Hematopoietic multipotent progenitor cell treated with erythropoietin and hydrocortisone succinate and interleukin-3 and kit ligand, for 8 days (in vitro differentiated cells): ENCODE data around the gene PRRT1B.
"Not testable (repeated sequence)": the region's sequence is repeated elsewhere in the genome, so short reads cannot be mapped to it uniquely, and the experiment has no call there.

ENCODE experiments used
- DNase-seq: peaks from one replicate; pipeline ENCODE4 v3.0.0-alpha.2; 2015

PRRT1B gene

DNA sequence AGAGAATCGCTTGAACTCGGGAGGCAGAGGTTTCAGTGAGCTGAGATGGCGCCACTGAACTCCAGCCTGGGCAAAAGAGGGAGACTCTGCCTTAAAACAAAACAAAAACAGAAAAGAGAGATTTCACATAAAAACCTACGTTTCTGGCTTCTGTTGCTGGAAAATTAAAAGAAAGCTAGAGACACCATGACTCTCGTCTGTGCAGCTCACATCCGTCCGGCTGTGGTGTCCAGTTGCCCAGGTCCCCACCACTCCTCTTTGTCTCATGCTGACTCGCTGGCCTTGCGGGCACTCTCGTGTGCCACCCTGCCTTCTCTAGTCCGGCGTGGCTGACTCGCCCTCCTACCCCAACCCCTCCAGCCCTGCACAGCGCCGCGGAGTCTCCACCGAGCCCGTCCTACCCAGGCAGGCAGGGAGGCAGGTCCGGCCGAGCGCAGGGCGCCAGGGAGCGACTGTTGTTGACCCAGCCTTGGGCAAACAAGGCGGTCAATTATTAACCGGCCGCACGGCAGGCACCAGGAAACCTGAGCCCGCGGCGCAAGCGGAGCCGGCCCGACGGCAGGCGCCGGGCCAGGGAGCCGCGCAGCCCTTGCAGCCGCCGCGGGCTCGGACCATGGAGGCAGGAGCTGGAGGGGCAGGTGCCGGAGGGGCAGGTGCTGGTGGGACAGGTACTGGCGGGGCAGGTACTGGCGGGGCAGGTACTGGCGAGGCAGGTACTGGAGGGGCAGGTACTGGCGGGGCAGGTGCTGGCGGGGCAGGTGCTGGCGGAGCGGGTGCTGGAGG, at the start of gene PRRT1B:
TSS of gene PRRT1B (plus strand) at position 521 of the 783 bp plus-strand sequence. CDS start at position 614, 93 bp downstream.
- no peak for DNase-seq

DNA sequence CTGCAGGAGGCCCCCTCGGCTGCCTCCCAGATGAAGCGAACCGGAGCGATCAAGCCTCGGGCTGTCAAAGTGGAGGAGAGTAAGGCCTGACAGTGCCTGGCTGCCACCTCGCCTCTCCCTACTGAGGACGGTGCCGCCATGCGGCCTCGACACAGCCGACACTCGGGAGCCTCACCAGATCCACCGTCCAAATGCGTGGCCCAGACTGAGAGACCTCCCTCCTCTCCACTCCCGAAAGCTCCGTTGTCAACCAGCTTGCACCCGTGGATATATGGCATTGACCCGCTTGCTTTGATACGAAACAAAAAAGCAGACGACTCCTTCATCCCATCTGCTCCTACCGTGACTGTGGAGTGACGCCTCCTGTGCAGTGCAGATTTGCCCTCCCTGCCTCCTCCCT, 49.5 kb upstream of the PRRT1B start:
- no peak for DNase-seq

DNA sequence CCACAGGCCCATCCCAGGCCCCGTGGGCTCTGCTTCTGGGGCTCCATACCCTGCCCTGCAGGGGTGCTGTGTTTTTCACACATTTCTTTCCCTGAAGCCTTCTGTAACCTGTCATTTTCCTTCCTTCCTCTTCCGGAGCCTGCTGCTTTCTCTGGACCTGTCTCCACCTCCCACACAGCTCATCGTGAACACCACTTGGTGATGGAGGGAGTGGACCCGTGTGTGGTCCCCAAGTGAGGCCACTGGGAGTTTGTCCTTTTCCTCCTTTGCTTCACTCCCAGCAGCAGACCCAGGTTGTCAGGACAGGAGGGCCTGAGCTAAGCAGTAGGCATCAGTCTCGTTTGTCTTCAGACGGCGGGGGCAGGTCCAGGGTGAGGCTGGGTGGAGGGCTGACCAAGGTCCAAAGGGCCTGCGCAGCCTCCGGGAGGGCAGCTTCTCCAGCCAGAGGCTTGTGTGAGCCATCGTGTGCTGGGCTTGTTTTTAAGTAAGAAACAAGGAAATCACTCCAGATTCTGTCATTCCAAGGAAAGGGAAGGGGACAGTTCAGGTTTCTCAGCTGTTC, 48.4 kb upstream of the PRRT1B start:
- DNase-seq, result no peak

DNA sequence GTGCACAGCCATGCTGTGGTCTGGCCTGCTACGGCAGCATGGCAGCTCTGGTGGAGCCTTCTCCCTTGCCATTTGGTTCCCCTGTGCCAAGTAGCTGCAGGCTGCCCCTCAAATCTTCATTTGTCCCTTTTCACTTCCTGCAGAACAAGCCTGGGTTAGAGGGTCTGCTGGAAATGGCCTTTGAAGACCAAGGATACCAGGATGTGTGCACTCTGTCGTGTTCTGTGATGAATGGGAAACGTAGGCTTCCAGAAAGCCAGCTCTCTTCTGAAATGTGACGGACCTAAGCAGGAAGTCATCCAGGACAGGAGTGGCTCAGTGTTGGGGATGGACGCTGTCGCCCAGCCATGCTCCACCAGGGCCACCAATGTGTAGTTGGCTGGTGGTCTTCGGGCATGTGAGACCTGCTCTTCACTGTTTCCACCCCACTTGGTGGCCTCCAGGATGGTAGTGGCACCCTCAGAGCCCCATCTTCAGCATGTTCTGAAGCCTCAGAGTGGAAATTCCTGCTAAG, 46.0 kb upstream of the PRRT1B start:
- DNase-seq, result no peak

DNA sequence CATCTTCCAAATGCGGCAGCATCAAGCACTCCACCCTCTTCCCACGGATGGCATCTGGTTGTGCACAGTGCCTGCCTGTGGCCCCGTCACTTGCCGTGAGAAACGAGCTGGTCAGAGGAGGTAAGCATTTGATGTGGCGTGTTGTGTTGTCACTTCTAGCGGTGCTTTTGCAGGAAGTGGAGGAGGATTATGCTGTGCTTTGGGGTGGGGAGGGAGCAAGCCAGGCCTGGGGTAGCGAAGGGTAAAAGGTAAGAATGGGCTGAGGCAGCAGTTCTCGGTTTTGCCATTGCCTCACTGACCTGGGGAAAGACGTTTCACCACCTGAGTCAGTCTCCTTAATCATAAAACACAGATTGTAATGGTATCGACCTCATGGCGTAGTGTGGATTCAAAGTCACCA, 44.9 kb upstream of the PRRT1B start:
- no peak for DNase-seq

DNA sequence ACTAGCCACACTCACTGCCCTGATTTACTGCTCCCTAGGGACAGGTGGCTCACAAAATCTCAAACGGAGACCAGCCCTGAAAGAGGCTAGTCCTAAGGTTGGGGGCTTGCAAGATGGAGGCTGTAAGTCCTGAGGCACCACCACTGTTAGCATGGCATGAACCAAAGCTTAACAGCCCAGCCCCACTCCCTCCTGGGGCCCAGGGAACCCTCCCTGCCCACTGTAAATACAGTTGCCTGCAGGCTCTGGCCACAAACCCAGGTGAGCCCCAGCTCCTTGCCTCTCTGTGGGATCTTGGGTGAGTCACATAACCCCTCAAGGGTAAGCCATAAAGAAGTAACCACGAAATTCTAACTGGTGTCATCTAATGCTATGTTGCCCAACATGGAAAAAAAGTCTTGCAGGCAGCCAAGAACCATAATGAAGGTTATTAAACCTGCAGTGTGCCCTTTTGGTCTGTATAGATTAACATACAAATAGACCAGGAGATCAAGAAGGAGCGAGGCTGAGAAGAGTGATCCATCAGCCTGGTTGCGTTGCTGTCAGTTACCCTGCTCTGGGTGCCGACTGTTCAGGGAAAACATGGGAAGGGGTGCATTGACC, 44.3 kb upstream of the PRRT1B start:
- DNase-seq, result no peak

DNA sequence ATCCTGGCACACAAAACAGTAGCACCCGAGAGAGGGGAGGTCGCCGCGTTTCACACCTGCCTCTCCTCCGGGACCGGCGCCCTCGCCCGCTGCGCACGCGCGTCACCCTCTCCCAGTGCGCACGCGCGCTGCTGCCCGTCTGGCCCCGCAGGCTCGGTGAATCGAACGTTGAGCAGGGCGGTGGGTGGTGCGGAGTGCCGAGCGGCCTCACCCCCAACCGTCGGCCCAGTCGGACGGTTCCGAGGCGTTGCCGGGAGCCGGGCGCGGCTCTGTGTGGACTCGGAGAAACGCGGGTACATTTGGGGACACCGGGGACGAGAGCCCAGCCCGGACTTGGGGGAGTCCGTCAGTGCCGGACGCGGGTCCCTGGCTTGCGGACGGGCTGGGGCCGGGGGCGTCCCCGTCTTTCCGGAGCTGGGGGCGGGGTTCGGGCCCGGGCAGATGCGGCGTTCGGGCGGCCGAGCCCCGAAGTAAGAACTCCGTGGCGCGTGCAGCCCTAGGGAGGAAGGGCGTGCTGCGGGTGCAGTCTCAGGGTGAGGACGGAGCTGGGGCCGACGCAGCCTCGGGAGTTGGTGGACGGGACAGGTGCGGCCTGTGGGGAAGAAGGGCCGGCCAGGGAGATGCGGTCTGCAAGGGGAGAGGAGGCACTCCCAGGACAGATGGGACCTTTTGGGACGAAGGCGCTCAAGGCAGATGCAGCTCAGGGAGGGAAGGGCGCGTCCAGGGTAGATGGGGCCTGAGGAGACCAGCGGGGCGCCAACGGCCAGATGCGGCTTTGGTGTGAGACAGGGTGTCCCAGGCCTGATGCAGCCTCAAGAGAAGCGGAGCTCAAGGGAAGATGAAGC, 42.3 kb upstream of the PRRT1B start, which contains the start of gene POMT1:
TSS of gene POMT1 (plus strand) at position 138 of the 845 bp plus-strand sequence. CDS start 1,301 bp downstream, outside the sequence.
- peak; percentile 83 for DNase-seq

DNA sequence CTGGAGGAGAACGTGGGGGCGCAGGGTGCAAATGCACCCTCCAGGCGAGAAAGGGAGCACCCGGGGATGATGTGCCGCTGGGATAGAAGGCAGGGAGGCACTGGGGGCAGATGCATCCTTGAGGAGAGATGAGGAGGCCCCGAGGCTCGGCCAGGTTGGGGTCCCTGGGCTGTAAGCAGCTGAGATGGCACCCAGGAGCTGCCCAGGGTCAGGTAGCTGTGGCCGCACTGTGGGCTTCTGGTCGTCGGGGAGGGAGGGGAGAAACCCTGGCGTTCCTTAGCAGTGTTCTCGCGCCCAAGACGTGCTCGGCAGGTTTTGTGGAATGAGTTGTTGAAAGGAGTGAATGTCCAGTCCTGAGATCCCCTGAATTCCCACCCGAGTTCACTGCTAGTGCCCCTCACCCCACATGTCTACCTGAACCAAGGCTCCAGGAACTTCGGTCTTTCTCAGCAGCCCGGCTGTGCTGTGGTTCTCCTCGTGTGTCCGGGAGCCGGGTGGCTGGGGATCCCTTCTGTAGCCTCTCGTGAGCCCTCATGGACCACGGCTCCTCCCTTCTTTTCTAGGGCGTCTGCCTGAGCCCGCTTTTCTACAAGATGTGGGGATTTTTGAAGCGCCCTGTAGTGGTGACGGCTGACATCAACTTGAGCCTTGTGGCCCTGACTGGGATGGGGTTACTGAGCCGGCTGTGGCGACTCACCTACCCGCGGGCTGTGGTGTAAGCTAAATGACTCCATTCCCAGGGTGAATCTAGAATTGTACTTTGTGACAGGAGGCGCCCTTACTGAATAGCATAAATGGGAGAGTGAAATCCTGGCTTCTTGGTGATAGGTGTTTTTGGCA, 41.5 kb upstream of the PRRT1B start:
- DNase-seq, result peak; percentile 35

DNA sequence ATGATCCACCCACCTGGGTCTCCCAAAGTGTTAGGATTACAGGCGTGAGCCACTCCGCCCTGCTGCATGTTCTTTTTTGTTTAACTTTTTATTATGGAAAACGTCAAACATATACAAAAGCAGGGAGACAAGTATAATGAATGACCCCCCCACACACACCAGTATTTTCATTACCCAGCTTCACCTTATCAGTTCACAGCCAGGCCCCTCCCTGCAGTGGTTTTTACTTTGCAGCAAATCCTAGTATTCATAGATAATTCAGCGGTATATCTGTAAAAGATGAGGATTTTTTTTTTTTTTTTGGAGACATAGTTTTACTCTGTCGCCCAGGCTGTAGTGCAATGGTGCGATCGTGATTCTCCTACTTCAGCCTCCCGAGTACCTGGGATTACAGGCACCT, 40.3 kb upstream of the PRRT1B start:
- DNase-seq, result peak; percentile 68

DNA sequence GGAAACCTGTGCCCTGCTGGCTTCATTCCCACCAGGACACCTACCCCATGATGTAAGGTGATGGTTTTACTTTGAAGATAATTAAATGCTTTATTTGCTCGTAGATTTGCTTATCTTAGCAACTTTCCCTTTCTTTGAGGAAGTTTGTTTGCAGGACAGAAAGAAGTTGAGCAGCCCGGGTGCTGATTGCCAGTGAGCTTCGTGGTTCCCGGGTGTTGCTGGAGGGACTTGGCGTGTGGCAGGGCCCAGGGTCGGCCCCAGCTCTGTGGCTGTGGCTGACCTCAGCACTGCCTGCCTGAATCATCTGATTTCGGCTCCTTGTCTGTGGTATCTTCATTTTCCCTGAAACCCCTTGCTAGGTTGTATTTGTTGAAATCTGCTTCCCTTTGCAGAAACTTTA, 33.9 kb upstream of the PRRT1B start:
- DNase-seq, result no peak

DNA sequence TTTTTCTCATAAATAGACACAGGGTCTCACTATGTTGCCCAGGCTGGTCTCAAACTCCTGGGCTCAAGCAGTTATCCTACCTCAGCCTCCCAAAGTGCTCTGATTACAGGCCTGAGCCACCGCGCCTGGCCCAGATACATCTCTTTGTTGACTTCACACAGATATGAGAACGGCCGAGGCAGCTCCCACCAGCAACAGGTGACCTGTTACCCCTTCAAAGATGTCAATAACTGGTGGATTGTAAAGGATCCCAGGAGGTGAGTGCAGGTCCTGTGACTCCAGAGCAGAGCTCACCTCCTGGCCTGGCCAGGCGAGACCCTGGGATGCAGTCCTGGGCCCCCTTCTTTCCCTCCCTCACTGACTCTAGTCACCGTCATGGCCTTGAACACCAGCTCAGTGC, 33.4 kb upstream of the PRRT1B start:
- no peak for DNase-seq

DNA sequence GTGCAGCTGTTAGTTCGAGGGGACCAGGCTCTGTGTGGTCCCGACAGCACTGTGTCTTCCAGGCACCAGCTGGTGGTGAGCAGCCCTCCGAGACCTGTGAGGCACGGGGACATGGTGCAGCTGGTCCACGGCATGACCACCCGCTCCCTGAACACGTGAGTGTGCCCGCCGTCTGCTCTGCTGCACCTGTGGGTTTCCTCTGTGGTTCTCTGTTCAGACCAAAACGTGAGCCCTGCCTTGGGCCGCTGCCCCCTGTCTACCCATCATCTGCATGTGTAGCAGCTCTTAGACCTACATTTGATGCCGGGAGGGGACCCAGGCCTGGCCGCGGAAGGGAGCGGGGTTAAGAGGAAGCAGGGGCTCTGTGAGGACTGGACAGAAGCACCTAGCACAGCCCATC, 32.1 kb upstream of the PRRT1B start:
- DNase-seq, result no peak

DNA sequence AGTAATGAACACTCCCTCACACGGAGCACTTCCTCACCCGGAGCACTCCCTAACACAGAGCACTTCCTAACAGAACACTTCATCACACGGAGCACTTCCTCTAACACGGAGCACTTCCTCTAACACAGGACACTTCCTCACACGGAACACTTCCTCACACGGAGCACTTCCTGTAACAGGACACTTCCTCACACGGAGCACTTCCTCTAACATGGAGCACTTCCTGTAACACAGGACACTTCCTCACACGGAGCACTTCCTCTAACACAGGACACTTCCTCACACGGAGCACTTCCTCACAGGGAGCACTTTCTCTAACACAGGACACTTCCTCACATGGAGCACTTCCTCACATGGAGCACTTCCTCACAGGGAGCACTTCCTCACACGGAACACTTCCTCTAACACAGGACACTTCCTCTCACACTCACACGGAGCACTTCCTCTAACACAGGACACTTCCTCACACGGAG, 29.7 kb upstream of the PRRT1B start:
- not testable (repeated sequence) for DNase-seq

DNA sequence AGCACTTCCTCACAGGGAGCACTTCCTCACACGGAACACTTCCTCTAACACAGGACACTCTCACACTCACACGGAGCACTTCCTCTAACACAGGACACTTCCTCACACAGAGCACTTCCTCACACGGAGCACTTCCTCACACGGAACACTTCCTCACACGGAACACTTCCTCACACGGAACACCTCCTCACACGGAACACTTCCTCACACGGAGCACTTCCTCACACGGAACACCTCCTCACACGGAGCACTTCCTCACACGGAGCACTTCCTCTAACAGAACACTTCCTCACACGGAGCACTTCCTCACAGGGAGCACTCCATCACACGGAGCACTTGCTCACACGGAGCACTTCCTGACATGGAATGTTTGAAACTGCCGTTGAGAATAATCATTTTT, 29.2 kb upstream of the PRRT1B start:
- no peak for DNase-seq

DNA sequence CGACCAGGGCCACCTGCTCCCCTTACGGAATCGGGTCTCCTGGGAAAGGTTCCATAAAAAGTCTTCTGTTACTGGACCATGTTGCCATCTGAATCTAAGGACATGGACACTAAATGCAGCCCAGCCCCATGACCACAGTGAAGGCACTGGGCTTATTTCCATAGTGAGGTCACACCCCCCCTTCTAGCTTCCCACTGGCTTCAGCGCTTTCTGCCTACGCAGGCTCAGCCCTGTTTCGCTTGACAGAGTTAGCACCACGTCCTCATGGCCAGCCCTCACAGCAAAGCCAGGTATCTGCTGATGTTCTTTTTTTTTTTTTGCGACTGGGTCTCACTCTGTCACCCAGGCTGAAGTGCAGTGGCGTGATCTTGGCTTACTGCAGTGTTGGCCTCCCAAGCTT, 28.4 kb upstream of the PRRT1B start:
- DNase-seq, result no peak

DNA sequence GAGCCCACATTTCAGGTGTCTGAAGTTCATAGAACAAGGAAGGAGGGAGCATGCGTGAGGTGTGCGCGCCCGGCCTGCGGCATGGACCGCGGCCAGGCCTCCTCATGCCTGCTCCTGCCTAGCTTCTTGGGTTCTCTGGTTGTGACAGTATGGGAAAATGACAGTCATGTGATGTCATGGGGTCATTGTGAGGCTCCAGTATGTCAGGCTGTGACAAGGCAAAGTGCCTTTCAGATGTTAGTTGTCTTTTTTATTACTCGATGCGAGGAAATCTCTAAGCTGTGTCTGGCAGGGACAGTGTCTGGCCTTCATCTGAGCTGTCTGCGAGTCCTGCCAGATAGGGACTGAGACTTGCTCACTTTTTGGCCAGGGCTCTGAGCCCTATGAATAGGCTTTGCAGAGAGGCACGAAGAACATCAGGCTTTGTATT, 27.5 kb upstream of the PRRT1B start:
- no peak for DNase-seq

DNA sequence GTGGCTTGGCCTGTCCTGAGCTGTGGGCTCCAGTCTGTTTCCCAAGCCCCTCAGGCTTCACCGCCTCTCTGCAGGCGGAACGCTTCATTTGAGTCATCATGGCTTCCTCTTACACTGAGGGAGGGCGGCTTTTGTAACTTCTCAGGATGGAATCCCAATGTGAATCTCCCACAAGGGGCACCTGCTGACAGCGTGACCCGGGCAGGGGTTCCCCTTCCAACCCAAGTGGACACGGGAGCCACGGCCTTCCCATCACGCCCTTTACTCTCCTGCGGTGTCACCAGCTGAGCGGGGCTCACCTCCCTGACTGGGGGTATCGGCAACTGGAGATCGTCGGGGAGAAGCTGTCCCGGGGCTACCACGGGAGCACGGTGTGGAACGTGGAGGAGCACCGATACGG, 26.8 kb upstream of the PRRT1B start:
- DNase-seq, result no peak

DNA sequence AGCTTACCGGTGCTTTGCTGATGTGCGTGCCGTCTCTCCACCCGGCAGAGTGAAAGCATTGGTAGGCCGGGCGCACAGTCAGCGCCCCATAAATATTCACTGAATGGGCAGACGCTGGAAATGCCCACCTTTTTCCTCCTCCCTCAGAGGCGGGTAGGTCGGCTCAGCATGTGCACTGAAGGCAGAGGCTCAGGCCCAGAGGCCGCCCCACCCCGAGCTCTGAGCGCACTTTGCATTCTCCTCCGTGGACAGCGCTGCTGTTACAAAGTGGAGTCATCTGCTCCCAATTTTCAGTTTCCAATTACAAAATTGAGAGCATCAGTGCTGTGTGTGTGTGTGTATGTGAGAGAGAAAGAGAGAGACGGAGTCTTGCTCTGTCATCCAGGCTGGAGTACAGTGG, 24.8 kb upstream of the PRRT1B start:
- no peak for DNase-seq

DNA sequence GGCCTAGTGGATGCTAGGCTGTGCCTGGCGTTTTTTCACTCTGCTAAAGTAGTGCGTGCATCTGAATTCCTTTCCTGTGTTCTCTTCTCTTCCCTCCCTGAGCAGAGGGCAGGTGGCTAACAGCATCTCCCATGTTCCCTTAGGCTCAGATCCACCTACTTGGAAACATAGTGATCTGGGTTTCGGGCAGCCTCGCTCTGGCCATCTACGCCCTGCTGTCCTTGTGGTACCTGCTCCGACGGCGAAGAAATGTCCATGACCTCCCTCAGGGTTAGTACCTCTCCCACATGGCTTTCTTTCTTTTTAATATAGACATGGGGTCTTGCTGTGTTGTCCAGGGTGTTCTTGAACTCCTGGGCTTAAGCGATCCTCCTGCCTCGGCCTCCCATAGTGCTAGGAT, 24.1 kb upstream of the PRRT1B start:
- no peak for DNase-seq

DNA sequence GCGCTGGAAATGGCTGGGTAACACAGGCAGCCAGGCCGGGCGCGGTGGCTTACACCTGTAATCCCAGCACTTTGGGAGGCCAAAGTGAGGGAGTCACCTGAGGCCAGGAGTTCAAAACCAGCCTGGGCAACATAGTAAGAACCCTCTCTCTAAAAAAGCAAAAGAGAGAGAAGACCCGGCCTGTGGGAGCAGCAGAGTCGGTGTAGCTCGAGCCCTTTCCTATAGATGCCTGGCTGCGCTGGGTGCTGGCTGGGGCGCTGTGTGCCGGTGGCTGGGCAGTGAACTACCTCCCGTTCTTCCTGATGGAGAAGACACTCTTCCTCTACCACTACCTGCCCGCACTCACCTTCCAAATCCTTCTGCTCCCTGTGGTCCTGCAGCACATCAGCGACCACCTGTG, 23.5 kb upstream of the PRRT1B start:
- no peak for DNase-seq

DNA sequence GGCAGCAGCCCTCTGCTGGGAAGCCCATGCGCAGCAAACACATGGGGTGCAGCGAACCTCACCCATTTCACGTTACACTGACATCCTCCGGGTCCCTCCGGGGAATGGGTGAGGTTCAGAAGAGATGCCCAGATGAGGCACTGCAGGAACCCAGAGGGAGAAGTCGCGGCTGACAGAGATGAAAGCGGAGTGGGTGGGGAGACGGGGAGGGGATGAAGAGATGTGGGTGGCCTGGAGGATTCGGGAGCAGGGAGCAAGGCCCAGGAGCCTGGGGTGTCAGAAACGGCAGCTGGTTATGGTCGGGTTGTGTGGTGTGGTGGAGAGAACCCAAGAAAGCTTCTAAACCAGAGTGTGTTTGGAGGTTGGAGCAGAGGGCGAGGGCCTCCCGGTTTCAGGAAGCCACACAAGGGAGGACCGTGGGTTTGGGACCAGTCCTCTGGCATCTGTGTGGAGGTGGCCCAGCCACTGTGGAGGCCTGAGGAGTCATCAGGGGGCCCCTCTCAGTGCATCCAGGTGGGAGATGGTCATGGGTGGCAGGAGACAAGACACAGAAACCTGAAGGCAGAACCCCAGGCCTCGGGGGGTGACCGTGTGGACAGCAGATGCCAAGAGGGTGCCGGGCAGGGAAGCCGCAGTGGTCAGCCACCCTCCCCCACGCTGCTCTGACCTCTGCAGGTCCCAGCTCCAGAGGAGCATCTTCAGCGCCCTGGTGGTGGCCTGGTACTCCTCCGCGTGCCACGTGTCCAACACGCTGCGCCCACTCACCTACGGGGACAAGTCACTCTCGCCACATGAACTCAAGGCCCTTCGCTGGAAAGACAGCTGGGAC, 22.9 kb upstream of the PRRT1B start:
- DNase-seq, result no peak
